GM23338 (cell line): Measurements from ENCODE around the gene XRCC4. TPM values are rescaled to one million over a fixed set of nuclear protein-coding genes. Genes with fewer than 3 reads are reported as not detected.

Source experiments
- ATAC-seq: fragments of 200-7000 bp; cut with Tn5 transposase; 3 replicates; pipeline ENCODE4 v1.9.1; 2020
- DNase-seq: peaks from one replicate; pipeline ENCODE4 v3.0.0-alpha.2; 2015; ENCODE audit warnings: low spot score
- H2AFZ ChIP-seq: fragments of 200-600 bp; sonication (generic); 2 replicates; pipeline ENCODE4 v1.8.0; 2016; ENCODE audit warnings: antibody characterized with exemption, mild to moderate bottlenecking, moderate library complexity
- H3F3A ChIP-seq: fragments of 200-600 bp; sonication (generic); replicated peaks from 2 replicates; pipeline ENCODE4 v1.8.0; 2017; ENCODE audit warnings: antibody characterized with exemption, mixed run types, low read depth
- H3K27ac ChIP-seq: fragments of 200-600 bp; sonication (generic); 2 replicates; pipeline ENCODE4 v1.6.1; 2016; ENCODE audit warnings: low read depth
- H3K27me3 ChIP-seq: fragments of 200-600 bp; sonication (generic); 2 replicates; pipeline ENCODE4 v1.8.0; 2016; ENCODE audit warnings: mild to moderate bottlenecking, mixed run types, moderate library complexity; ENCODE audit not compliant: insufficient read depth
- H3K36me3 ChIP-seq: fragments of 200-600 bp; sonication (generic); 2 replicates; pipeline ENCODE4 v1.8.0; 2016; ENCODE audit warnings: mild to moderate bottlenecking; ENCODE audit not compliant: insufficient read depth
- H3K4me1 ChIP-seq: fragments of 200-600 bp; sonication (generic); 2 replicates; pipeline ENCODE4 v1.8.0; 2016; ENCODE audit warnings: mild to moderate bottlenecking, moderate library complexity; ENCODE audit not compliant: insufficient read depth
- H3K4me2 ChIP-seq: fragments of 200-600 bp; sonication (generic); 2 replicates; pipeline ENCODE4 v1.7.1; 2017; ENCODE audit warnings: mixed run types
- H3K4me3 ChIP-seq: fragments of 200-600 bp; sonication (generic); 2 replicates; pipeline ENCODE4 v1.6.1; 2016; ENCODE audit warnings: mixed run types
- H3K79me2 ChIP-seq: fragments of 200-600 bp; sonication (generic); replicated peaks from 2 replicates; pipeline ENCODE4 v1.8.0; 2017; ENCODE audit warnings: mild to moderate bottlenecking; ENCODE audit not compliant: insufficient read depth
- H3K9me2 ChIP-seq: fragments of 200-600 bp; sonication (generic); 2 replicates; pipeline ENCODE4 v1.8.0; 2017; ENCODE audit not compliant: insufficient read depth
- H4K20me1 ChIP-seq: fragments of 200-600 bp; sonication (generic); replicated peaks from 2 replicates; pipeline ENCODE4 v1.8.0; 2017; ENCODE audit warnings: mild to moderate bottlenecking; ENCODE audit not compliant: insufficient read depth
- H3K27ac Mint-ChIP-seq: 2 replicates; pipeline ENCODE4 v1.8.0; 2020; ENCODE audit warnings: inconsistent platforms, mild to moderate bottlenecking, moderate library complexity, mixed read lengths
- H3K27me3 Mint-ChIP-seq: 3 replicates; pipeline ENCODE4 v1.8.0; 2022; ENCODE audit warnings: low read depth, mild to moderate bottlenecking, moderate library complexity, mixed read lengths, inconsistent platforms; ENCODE audit not compliant: insufficient read depth, poor library complexity
- H3K36me3 Mint-ChIP-seq: 3 replicates; pipeline ENCODE4 v1.8.0; 2021; ENCODE audit warnings: low read depth, mild to moderate bottlenecking, inconsistent platforms, moderate library complexity, mixed read lengths
- H3K4me1 Mint-ChIP-seq: 3 replicates; pipeline ENCODE4 v1.8.0; 2020; ENCODE audit warnings: mild to moderate bottlenecking, inconsistent platforms, mixed read lengths
- H3K4me3 Mint-ChIP-seq: 3 replicates; pipeline ENCODE4 v1.8.0; 2021; ENCODE audit warnings: moderate library complexity, mild to moderate bottlenecking, inconsistent platforms, mixed read lengths
- H3K9me3 Mint-ChIP-seq: 3 replicates; pipeline ENCODE4 v1.8.0; 2020; ENCODE audit warnings: moderate library complexity, mild to moderate bottlenecking, inconsistent platforms, mixed read lengths
- CREB1 ChIP-seq: fragments of 250-450 bp; sonication (Bioruptor Pico); IDR thresholded peaks from 2 replicates; pipeline ENCODE4 v1.5.0; 2020; ENCODE audit warnings: low read depth, mild to moderate bottlenecking, moderate library complexity
- ETS1 ChIP-seq: IDR thresholded peaks from 2 replicates; pipeline ENCODE4 v1.6.1; 2016; ENCODE audit warnings: antibody characterized with exemption
- EZH2 ChIP-seq: fragments of 200-600 bp; sonication (generic); IDR thresholded peaks from one replicate; pipeline ENCODE4 v1.8.0; 2017; ENCODE audit warnings: antibody characterized with exemption, mild to moderate bottlenecking, low read depth; ENCODE audit not compliant: unreplicated experiment
- EZH2phosphoT487 ChIP-seq: fragments of 200-600 bp; sonication (generic); IDR thresholded peaks from one replicate; pipeline ENCODE4 v1.8.1; 2018; ENCODE audit warnings: antibody characterized with exemption; ENCODE audit not compliant: unreplicated experiment
- JUNB ChIP-seq: IDR thresholded peaks from one replicate; pipeline ENCODE4 v1.6.1; 2016; ENCODE audit warnings: antibody characterized with exemption; ENCODE audit not compliant: unreplicated experiment
- NANOG ChIP-seq: IDR thresholded peaks from 2 replicates; pipeline ENCODE4 v1.6.1; 2016; ENCODE audit warnings: antibody characterized with exemption, borderline replicate concordance
- POLR2AphosphoS5 ChIP-seq: IDR thresholded peaks from 2 replicates; pipeline ENCODE4 v1.6.1; 2016; ENCODE audit warnings: antibody characterized with exemption, low read depth
- STAT1 ChIP-seq: IDR thresholded peaks from one replicate; pipeline ENCODE4 v1.6.1; 2016; ENCODE audit warnings: antibody characterized with exemption; ENCODE audit not compliant: unreplicated experiment
- ZNF114 ChIP-seq: fragments of 250-450 bp; sonication (Bioruptor Pico); IDR thresholded peaks from 2 replicates; pipeline ENCODE4 v1.5.0; 2020; ENCODE audit warnings: mild to moderate bottlenecking, moderate library complexity
- ZNF331 ChIP-seq: fragments of 250-450 bp; sonication (Bioruptor Pico); IDR thresholded peaks from 2 replicates; pipeline ENCODE4 v1.5.0; 2020; ENCODE audit warnings: low read depth, mild to moderate bottlenecking, moderate library complexity
- ZNF462 ChIP-seq: fragments of 250-450 bp; sonication (Bioruptor Pico); IDR thresholded peaks from 2 replicates; pipeline ENCODE4 v1.5.0; 2020; ENCODE audit warnings: mild to moderate bottlenecking, moderate library complexity
- polyA plus RNA-seq: library from polyadenylated mRNA; unstranded; fragments of >200 nt; fragmentation: Nextera tagmentation; extraction: Ambion mirVana; gene quantifications from 2 replicates; pipeline ENCODE4 v1.2.1, GENCODE V29; 2016
- total RNA-seq: library from RNA; depleted of rRNA; stranded (reverse); fragments of >200 nt; shearing (Covaris generic); gene quantifications from 2 replicates; pipeline ENCODE4 v1.2.3, GENCODE V29; 2014
- TF ChIP-seq, protein P1 (sequence below): IDR thresholded peaks from one replicate; pipeline ENCODE4 v1.6.1; 2018; ENCODE audit warnings: antibody characterized with exemption; ENCODE audit not compliant: unreplicated experiment
- TF ChIP-seq, protein P2 (sequence below), 2 experiments: fragments of 200-600 bp in 1 of 2; sonication (generic) in 1 of 2; conservative IDR thresholded peaks; 2 replicates each; pipeline versions ENCODE4 v1.5.1 to v1.6.1; 2016 to 2017; ENCODE audit warnings: antibody characterized with exemption in 2 of 2, low read depth in 2 of 2, mild to moderate bottlenecking in 2 of 2, moderate library complexity in 1 of 2

The XRCC4 gene
- total and polyA plus RNA-seq, 2 experiments from 2014 or later: 11.5 to 22.4 TPM

- H3F3A ChIP-seq: no peaks in the 10 kb centered on the region
- H4K20me1 ChIP-seq: no peaks in the 10 kb centered on the region
- no peaks in the 10 kb centered on the region for H3K9me2 ChIP-seq
- H3K4me2 ChIP-seq: no peak overlapping the region
- H3K27ac Mint-ChIP-seq: no peak overlapping the region
- H3K4me3 Mint-ChIP-seq: no peak overlapping the region
- H2AFZ ChIP-seq: no peak overlapping the region
- H3K4me1 Mint-ChIP-seq: no peaks in the 10 kb centered on the region
- ATAC-seq: no peak
- H3K79me2 ChIP-seq: no peaks in the 10 kb centered on the region
- no peaks in the 10 kb centered on the region for H3K9me3 Mint-ChIP-seq
- H3K27me3 Mint-ChIP-seq: no peaks in the 10 kb centered on the region
- H3K4me1 ChIP-seq: no peaks in the 10 kb centered on the region
- H3K36me3 ChIP-seq: no peaks in the 10 kb centered on the region
- H3K36me3 Mint-ChIP-seq: no peaks in the 10 kb centered on the region
- H3K4me3 ChIP-seq: no peak overlapping the region
- TF ChIP-seq CREB1 (CRISPR knock-in tag) (no peak), STAT1 (no peak), POLR2AphosphoS5 (no peak), JUNB (no peak), EZH2 (no peak), ZNF462 (no peak), ZNF114 (CRISPR knock-in tag) (no peak), ETS1 (no peak), ZNF331 (no peak), NANOG (no peak), EZH2phosphoT487 (no peak)
- TF ChIP-seq, protein P1, sequence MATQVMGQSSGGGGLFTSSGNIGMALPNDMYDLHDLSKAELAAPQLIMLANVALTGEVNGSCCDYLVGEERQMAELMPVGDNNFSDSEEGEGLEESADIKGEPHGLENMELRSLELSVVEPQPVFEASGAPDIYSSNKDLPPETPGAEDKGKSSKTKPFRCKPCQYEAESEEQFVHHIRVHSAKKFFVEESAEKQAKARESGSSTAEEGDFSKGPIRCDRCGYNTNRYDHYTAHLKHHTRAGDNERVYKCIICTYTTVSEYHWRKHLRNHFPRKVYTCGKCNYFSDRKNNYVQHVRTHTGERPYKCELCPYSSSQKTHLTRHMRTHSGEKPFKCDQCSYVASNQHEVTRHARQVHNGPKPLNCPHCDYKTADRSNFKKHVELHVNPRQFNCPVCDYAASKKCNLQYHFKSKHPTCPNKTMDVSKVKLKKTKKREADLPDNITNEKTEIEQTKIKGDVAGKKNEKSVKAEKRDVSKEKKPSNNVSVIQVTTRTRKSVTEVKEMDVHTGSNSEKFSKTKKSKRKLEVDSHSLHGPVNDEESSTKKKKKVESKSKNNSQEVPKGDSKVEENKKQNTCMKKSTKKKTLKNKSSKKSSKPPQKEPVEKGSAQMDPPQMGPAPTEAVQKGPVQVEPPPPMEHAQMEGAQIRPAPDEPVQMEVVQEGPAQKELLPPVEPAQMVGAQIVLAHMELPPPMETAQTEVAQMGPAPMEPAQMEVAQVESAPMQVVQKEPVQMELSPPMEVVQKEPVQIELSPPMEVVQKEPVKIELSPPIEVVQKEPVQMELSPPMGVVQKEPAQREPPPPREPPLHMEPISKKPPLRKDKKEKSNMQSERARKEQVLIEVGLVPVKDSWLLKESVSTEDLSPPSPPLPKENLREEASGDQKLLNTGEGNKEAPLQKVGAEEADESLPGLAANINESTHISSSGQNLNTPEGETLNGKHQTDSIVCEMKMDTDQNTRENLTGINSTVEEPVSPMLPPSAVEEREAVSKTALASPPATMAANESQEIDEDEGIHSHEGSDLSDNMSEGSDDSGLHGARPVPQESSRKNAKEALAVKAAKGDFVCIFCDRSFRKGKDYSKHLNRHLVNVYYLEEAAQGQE: no peak
- TF ChIP-seq, protein P2, sequence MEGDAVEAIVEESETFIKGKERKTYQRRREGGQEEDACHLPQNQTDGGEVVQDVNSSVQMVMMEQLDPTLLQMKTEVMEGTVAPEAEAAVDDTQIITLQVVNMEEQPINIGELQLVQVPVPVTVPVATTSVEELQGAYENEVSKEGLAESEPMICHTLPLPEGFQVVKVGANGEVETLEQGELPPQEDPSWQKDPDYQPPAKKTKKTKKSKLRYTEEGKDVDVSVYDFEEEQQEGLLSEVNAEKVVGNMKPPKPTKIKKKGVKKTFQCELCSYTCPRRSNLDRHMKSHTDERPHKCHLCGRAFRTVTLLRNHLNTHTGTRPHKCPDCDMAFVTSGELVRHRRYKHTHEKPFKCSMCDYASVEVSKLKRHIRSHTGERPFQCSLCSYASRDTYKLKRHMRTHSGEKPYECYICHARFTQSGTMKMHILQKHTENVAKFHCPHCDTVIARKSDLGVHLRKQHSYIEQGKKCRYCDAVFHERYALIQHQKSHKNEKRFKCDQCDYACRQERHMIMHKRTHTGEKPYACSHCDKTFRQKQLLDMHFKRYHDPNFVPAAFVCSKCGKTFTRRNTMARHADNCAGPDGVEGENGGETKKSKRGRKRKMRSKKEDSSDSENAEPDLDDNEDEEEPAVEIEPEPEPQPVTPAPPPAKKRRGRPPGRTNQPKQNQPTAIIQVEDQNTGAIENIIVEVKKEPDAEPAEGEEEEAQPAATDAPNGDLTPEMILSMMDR (conservative IDR thresholded peaks at IDR 0.05; ENCODE audit: low read depth in 2 of 2): no peak
- H3K27me3 ChIP-seq: no peaks in the 10 kb centered on the region
- no peak overlapping the region for H3K27ac ChIP-seq
- no peak for DNase-seq
Measured at GRCh38 chr5:83245037-83245436, 167.7 kb downstream of the XRCC4 start.
